PFSK-1 (cell line): ENCODE results near the gene RIN3.

Source experiments
- FOXP2 ChIP-seq: optimal IDR thresholded peaks from 2 replicates; pipeline ENCODE3; 2011; ENCODE audit warnings: borderline replicate concordance, control low read depth, inconsistent platforms; ENCODE audit not compliant: insufficient read depth; ENCODE audit errors: extremely low read length, extremely low read depth
- POLR2AphosphoS5 ChIP-seq: IDR thresholded peaks from 2 replicates; pipeline ENCODE4 v1.6.1; 2012; ENCODE audit warnings: low read depth, mild to moderate bottlenecking, control low read depth, low read length, moderate library complexity
- SIN3A ChIP-seq: IDR thresholded peaks from 2 replicates; pipeline ENCODE4 v1.6.1; 2012; ENCODE audit warnings: mild to moderate bottlenecking, low read length, moderate library complexity, borderline replicate concordance; ENCODE audit not compliant: insufficient read depth
- TAF1 ChIP-seq: IDR thresholded peaks from 2 replicates; pipeline ENCODE4 v1.6.1; 2012; ENCODE audit warnings: low read length, control low read depth, borderline replicate concordance; ENCODE audit not compliant: insufficient read depth
- TF ChIP-seq, protein P1 (sequence below), 2 experiments: IDR thresholded peaks; 2 replicates each; pipeline versions ENCODE4 v1.6.1 to v1.8.0; 2011 to 2012; ENCODE audit warnings: low read depth in 2 of 2, low read length in 2 of 2, control low read depth in 1 of 2, inconsistent platforms in 1 of 2, mild to moderate bottlenecking in 1 of 2, moderate library complexity in 1 of 2; ENCODE audit not compliant: insufficient read depth in 1 of 2

Gene RIN3

DNA sequence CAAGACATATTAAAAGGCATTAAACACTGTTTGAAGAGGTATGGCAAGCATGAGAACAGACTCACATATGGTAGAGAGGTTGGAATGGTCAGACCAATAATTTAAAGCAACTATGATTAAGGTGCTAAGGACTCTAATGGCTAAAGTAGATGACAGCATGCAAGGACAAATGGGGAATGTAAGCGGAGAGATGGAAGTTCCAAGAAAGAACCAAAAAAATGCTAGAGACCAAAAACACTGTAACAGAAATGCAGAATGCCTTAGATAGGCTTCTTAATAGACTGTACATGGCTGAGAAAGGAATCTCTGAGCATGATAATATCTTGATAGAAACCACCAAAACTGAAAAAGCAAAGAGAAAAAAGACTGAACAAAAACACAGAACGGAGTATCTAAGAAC lies 77.4 kb downstream of the RIN3 start:
- TF ChIP-seq FOXP2 (no peak), SIN3A (no peak), POLR2AphosphoS5 (no peak), TAF1 (no peak)
- TF ChIP-seq, protein P1, sequence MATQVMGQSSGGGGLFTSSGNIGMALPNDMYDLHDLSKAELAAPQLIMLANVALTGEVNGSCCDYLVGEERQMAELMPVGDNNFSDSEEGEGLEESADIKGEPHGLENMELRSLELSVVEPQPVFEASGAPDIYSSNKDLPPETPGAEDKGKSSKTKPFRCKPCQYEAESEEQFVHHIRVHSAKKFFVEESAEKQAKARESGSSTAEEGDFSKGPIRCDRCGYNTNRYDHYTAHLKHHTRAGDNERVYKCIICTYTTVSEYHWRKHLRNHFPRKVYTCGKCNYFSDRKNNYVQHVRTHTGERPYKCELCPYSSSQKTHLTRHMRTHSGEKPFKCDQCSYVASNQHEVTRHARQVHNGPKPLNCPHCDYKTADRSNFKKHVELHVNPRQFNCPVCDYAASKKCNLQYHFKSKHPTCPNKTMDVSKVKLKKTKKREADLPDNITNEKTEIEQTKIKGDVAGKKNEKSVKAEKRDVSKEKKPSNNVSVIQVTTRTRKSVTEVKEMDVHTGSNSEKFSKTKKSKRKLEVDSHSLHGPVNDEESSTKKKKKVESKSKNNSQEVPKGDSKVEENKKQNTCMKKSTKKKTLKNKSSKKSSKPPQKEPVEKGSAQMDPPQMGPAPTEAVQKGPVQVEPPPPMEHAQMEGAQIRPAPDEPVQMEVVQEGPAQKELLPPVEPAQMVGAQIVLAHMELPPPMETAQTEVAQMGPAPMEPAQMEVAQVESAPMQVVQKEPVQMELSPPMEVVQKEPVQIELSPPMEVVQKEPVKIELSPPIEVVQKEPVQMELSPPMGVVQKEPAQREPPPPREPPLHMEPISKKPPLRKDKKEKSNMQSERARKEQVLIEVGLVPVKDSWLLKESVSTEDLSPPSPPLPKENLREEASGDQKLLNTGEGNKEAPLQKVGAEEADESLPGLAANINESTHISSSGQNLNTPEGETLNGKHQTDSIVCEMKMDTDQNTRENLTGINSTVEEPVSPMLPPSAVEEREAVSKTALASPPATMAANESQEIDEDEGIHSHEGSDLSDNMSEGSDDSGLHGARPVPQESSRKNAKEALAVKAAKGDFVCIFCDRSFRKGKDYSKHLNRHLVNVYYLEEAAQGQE (IDR thresholded peaks at IDR 0.05; ENCODE audit: insufficient read depth in 1 of 2, low read depth in 2 of 2, low read length in 2 of 2): no peak

DNA sequence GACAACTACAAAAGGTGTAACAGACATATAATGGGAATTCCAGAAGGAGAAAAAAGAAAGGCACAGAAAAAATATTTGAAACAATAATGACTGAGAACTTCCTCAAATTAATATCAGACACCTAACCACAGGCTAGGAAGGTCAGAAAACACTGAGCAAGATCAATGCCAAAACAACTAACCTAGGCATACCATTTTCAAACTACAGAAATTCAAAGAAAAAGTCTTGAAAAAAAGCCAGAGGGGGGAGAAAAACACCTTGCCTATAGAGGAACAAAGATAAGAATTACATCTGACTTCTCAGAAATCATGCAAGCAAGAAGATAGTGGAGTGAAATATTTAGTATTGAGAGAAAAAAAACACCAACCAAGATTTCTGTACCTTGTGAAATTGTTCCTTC lies 77.8 kb downstream of the RIN3 start:
- TF ChIP-seq POLR2AphosphoS5 (no peak), TAF1 (no peak), FOXP2 (no peak), SIN3A (no peak)
- TF ChIP-seq, protein P1 (IDR thresholded peaks at IDR 0.05; ENCODE audit: insufficient read depth in 1 of 2, low read depth in 2 of 2, low read length in 2 of 2): no peak

DNA sequence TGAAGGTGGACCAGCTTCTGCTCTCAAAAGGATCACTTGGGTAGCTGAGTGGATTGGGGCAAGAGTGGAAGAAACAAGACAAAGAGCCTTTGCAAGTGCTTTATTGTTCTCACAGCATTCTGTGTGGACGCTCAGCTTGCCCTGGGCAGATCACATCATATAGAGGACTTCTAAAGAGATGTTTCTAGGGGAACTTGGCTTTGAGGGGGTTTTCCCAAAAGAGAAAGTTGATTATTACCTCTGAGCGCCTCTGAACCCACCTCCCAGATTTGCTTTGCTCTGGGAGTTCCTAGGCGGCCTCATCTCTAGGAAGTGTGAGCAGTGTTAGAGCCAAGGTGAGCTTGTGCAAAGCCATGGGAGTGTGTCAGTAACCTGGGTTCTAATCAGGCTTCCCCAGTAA lies 81.7 kb downstream of the RIN3 start:
- TF ChIP-seq, protein P1 (IDR thresholded peaks at IDR 0.05; ENCODE audit: insufficient read depth in 1 of 2, low read depth in 2 of 2, low read length in 2 of 2): no peak
- TF ChIP-seq SIN3A: no peak
- TF ChIP-seq FOXP2: no peak
- TF ChIP-seq POLR2AphosphoS5: no peak
- TF ChIP-seq TAF1: no peak

DNA sequence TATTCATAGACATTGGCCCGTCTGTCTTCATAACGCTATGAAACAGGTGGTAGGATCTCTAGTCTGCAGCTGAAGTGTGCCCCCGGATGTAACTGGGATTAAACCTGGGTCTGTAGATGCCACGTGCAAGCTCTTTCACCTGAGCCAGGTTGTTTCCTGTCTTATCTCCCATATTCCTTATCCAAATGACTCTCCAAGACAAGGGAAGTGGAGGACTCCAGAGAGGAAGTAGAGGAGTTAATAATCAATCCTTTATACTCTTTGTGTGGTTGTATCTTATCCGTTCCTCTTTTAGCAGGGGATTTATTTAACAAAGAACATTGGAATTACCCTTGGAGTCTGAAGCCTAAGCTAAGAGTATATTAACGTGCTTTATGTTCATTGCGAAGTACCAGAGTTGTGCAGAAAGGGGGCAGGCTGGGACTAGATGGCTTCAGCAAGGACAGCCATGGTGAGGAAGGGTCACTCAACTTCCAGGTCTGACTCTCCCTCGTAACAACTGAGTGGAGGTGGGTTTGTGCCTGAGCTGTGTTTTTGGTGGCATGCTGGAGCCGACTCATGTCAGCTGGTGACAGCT lies 82.8 kb downstream of the RIN3 start:
- TF ChIP-seq FOXP2 (no peak), SIN3A (no peak), POLR2AphosphoS5 (no peak), TAF1 (no peak)
- TF ChIP-seq, protein P1 (IDR thresholded peaks at IDR 0.05; ENCODE audit: insufficient read depth in 1 of 2, low read depth in 2 of 2, low read length in 2 of 2): no peak
